Measurements from ENCODE around the gene NDUFA7.
"Not testable (repeated sequence)": the region's sequence is repeated elsewhere in the genome, so short reads cannot be mapped to it uniquely, and the experiment has no call there.

Gene NDUFA7

DNA sequence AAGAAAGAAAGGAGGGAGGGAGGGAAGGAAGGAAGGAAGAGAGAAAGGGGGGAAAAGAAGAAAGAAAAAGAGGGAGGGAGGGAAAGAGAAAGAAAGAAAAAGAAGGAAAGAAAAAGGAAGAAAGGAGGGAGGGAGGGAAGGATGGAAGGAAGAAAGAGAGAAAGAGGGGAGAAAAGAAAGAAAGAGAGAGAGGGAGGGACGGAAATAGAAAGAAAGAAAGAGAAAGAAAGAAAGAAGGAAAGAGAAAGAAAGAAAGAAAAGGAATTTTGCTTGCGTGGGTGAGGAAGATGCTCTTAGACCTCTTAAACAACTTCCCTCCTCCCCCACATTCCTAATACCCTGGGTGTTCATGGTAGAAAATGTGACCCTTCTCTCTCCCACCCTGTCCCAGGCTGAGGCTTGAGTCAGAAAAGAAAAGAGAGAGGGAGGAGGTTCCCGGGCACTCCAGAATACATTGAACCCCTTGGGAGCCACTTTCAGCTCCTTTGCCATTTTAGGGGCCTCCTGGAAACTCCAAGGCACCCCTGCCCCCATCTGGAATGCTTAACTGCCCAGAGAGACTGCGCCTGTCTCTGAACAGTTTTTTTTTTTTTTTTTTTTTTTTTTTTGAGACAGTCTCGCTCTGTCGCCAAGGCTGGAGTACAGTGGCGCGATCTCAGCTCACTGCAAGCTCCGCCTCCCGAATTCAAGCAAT is 31.1 kb upstream of the NDUFA7 start:
- Histone ChIP-seq H3K4me2 (ENCODE audit: low read depth, low read length) (peak overlapping the region; percentile 46; the same call in 1 of the 2 replicates), H3K4me1 (ENCODE audit: low read length) (no peaks in the 10 kb centered on the region), H3K27me3 (replicated peaks; ENCODE audit: insufficient read depth, low read length) (peaks cover 33% of the 10 kb centered on the region), H3K9me2 (replicated peaks; ENCODE audit: insufficient read depth, low read length) (no peaks in the 10 kb centered on the region), H3K4me3 (ENCODE audit: low read length) (no peak overlapping the region), H3F3A (ENCODE audit: insufficient read depth, low read length) (no peaks in the 10 kb centered on the region), H4K20me1 (ENCODE audit: insufficient read depth, low read length) (no peaks in the 10 kb centered on the region), H3K79me2 (ENCODE audit: low read length) (no peaks in the 10 kb centered on the region), H2AFZ (ENCODE audit: low read length) (no peak overlapping the region), H3K36me3 (replicated peaks; ENCODE audit: insufficient read depth, low read length) (no peaks in the 10 kb centered on the region), H3K9me3 (replicated peaks; ENCODE audit: insufficient read depth, low read length) (no peaks in the 10 kb centered on the region), H3K9ac (ENCODE audit: low read length) (no peak overlapping the region), H3K27ac (ENCODE audit: low read length) (no peak overlapping the region)
- TF ChIP-seq EZH2phosphoT487 (IDR thresholded peaks at IDR 0.05; ENCODE audit: low read length) (no peak), EZH2 (optimal IDR thresholded peaks at IDR 0.05; ENCODE audit: low read depth, low read length) (no peak)
- TF ChIP-seq, protein P1, sequence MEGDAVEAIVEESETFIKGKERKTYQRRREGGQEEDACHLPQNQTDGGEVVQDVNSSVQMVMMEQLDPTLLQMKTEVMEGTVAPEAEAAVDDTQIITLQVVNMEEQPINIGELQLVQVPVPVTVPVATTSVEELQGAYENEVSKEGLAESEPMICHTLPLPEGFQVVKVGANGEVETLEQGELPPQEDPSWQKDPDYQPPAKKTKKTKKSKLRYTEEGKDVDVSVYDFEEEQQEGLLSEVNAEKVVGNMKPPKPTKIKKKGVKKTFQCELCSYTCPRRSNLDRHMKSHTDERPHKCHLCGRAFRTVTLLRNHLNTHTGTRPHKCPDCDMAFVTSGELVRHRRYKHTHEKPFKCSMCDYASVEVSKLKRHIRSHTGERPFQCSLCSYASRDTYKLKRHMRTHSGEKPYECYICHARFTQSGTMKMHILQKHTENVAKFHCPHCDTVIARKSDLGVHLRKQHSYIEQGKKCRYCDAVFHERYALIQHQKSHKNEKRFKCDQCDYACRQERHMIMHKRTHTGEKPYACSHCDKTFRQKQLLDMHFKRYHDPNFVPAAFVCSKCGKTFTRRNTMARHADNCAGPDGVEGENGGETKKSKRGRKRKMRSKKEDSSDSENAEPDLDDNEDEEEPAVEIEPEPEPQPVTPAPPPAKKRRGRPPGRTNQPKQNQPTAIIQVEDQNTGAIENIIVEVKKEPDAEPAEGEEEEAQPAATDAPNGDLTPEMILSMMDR (IDR thresholded peaks at IDR 0.05; ENCODE audit: low read length) = no peak
- DNase-seq = no peak

DNA sequence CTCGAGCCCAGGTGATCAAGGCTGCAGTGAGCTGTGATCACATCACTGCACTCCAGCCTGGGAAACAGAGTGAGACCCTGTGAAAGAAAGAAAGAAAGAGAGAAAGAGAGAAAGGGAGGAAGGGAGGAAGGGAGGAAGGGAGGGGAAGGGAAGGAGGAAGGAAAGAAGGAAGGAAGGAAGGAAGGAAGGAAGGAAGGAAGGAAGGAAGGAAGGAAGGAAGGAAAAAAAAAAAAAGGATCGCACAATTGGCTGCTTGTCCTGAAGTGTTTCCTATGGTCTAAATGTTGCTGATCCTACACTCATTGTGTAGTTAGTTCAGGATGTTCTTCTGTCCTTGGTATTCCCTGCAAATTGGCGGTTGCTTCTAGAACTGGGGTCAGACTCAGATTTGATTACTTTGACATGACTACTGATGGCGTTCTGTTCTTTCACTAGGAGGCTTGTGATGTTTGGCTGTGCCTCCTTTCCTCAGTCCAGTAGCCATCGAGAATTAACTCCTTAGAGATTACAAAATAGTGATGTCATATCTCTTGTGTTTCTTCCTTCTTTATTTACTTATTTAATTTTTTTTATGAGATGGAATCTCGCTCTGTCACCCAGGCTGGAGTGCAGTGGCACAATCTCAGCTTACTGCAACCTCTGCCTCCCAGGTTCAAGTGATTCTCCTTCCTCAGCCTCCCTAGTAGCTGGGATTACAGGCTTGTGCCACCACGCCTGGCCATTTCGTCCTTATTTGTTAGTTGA is 28.6 kb upstream of the NDUFA7 start:
- not testable (repeated sequence) for H3K9me3 ChIP-seq (replicated peaks; ENCODE audit: insufficient read depth, low read length); H3K4me3 ChIP-seq (ENCODE audit: low read length); H3K9ac ChIP-seq (ENCODE audit: low read length); H3K9me2 ChIP-seq (replicated peaks; ENCODE audit: insufficient read depth, low read length); H2AFZ ChIP-seq (ENCODE audit: low read length); DNase-seq; H3F3A ChIP-seq (ENCODE audit: insufficient read depth, low read length); H3K4me2 ChIP-seq (ENCODE audit: low read depth, low read length); H3K79me2 ChIP-seq (ENCODE audit: low read length); H3K36me3 ChIP-seq (replicated peaks; ENCODE audit: insufficient read depth, low read length); H3K27ac ChIP-seq (ENCODE audit: low read length); H4K20me1 ChIP-seq (ENCODE audit: insufficient read depth, low read length); H3K4me1 ChIP-seq (ENCODE audit: low read length)
- peaks cover 39% of the 10 kb centered on the region for H3K27me3 ChIP-seq (replicated peaks; ENCODE audit: insufficient read depth, low read length)

- Histone ChIP-seq H3K9ac (ENCODE audit: low read length) (no peak overlapping the region), H3K4me3 (ENCODE audit: low read length) (peak overlapping the region; percentile 49; the same call in 1 of the 2 replicates), H3K4me1 (ENCODE audit: low read length) (no peaks in the 10 kb centered on the region), H4K20me1 (ENCODE audit: insufficient read depth, low read length) (no peaks in the 10 kb centered on the region), H3F3A (ENCODE audit: insufficient read depth, low read length) (no peaks in the 10 kb centered on the region), H3K4me2 (ENCODE audit: low read depth, low read length) (peak overlapping the region; percentile 75; the same call in 1 of the 2 replicates), H3K9me2 (replicated peaks; ENCODE audit: insufficient read depth, low read length) (no peaks in the 10 kb centered on the region), H3K36me3 (replicated peaks; ENCODE audit: insufficient read depth, low read length) (no peaks in the 10 kb centered on the region), H3K9me3 (replicated peaks; ENCODE audit: insufficient read depth, low read length) (no peaks in the 10 kb centered on the region), H3K27me3 (replicated peaks; ENCODE audit: insufficient read depth, low read length) (peaks cover 60% of the 10 kb centered on the region), H3K27ac (ENCODE audit: low read length) (no peak overlapping the region), H3K79me2 (ENCODE audit: low read length) (no peaks in the 10 kb centered on the region), H2AFZ (ENCODE audit: low read length) (peak overlapping the region; percentile 54; the same call in 1 of the 2 replicates)
- TF ChIP-seq EZH2 (optimal IDR thresholded peaks at IDR 0.05; ENCODE audit: low read depth, low read length) = no peak
- no peak for TF ChIP-seq EZH2phosphoT487 (IDR thresholded peaks at IDR 0.05; ENCODE audit: low read length)
- TF ChIP-seq, protein P1 (IDR thresholded peaks at IDR 0.05; ENCODE audit: low read length) = no peak
- DNase-seq = no peak
These were observed 22.3 kb upstream of the NDUFA7 start for GRCh38 chr19:8343483-8343844.
